Activated CD8-positive, alpha-beta T cell treated with anti-CD3 and anti-CD28 coated beads, Interleukin-2, amount 10 ng/mL, durations not matched to agents 7 days and 5 days (primary cell): ENCODE results near the gene ACP7. TPM values are rescaled to one million over a fixed set of nuclear protein-coding genes. Genes with fewer than 3 reads are reported as not detected.
A peak's percentile ranks its signal among the peaks of the same experiment; 100 is the strongest.
"Not testable (repeated sequence)": the region's sequence is repeated elsewhere in the genome, so short reads cannot be mapped to it uniquely, and the experiment has no call there.

Source experiments
- ATAC-seq: fragments of 150-1000 bp; cut with Tn5 transposase; one replicate; pipeline ENCODE4 v1.10.0; 2021; ENCODE audit warnings: moderate library complexity
- CTCF ChIA-PET: fragments of 350-600 bp; sonication (Branson Sonifier 250); formaldehyde crosslinking; loops from one replicate; lab custom pipeline; 2021; ENCODE audit warnings: antibody characterized with exemption; lab: Charles Lee
- POLR2A ChIA-PET: fragments of 350-600 bp; sonication (Branson Sonifier 250); formaldehyde crosslinking; loops from one replicate; lab custom pipeline; 2021; ENCODE audit warnings: antibody characterized with exemption; lab: Charles Lee
- DNase-seq: peaks from one replicate; pipeline ENCODE4 v3.0.0-alpha.2; 2020
- H3K27ac Mint-ChIP-seq: one replicate; pipeline ENCODE4 v1.8.0; 2021; ENCODE audit warnings: mild to moderate bottlenecking, mixed read lengths
- H3K27me3 Mint-ChIP-seq: one replicate; pipeline ENCODE4 v1.8.0; 2021; ENCODE audit warnings: low read depth, mixed read lengths
- H3K36me3 Mint-ChIP-seq: one replicate; pipeline ENCODE4 v1.8.0; 2021; ENCODE audit warnings: low read depth, mixed read lengths
- H3K4me1 Mint-ChIP-seq: one replicate; pipeline ENCODE4 v1.8.0; 2021; ENCODE audit warnings: low read depth, mixed read lengths
- H3K4me3 Mint-ChIP-seq: one replicate; pipeline ENCODE4 v1.8.0; 2021; ENCODE audit warnings: mild to moderate bottlenecking, mixed read lengths
- H3K9me3 Mint-ChIP-seq: one replicate; pipeline ENCODE4 v1.8.0; 2022; ENCODE audit warnings: mixed read lengths; ENCODE audit not compliant: insufficient read depth
- total RNA-seq, 2 experiments: library from RNA; stranded (reverse); gene quantifications; one replicate each; pipeline ENCODE4 v1.2.3, GENCODE V29; 2021

The ACP7 gene
- total RNA-seq, 2 experiments from 2014 or later = not detected

- DNase-seq (no peak), ATAC-seq (no peak)
- H3K4me3 Mint-ChIP-seq = no peak overlapping the region
- ChIA-PET POLR2A (no interaction called here), CTCF (no interaction called here)
- H3K4me1 Mint-ChIP-seq = peaks cover 21% of the 10 kb centered on the region
- no peaks in the 10 kb centered on the region for H3K9me3 Mint-ChIP-seq
- H3K36me3 Mint-ChIP-seq = no peaks in the 10 kb centered on the region
- H3K27me3 Mint-ChIP-seq = peaks cover 51% of the 10 kb centered on the region
- no peak overlapping the region for H3K27ac Mint-ChIP-seq
Observed at GRCh38 chr19:39080431-39080830, 3.7 kb upstream of the ACP7 start.

GRCh38 chr19:39082167-39082566, 2.0 kb upstream of the ACP7 start:
- POLR2A ChIA-PET = no interaction called here
- H3K4me1 Mint-ChIP-seq = peaks cover 19% of the 10 kb centered on the region
- H3K4me3 Mint-ChIP-seq = no peak overlapping the region
- no peaks in the 10 kb centered on the region for H3K9me3 Mint-ChIP-seq
- H3K36me3 Mint-ChIP-seq = no peaks in the 10 kb centered on the region
- no peak overlapping the region for H3K27ac Mint-ChIP-seq
- ATAC-seq (no peak), DNase-seq (no peak)
- CTCF ChIA-PET = no interaction called here
- peaks cover 55% of the 10 kb centered on the region for H3K27me3 Mint-ChIP-seq

- POLR2A ChIA-PET = interaction anchor here (0.5 kb wide), 1 partner anchor 1536 kb away, joined by 3 read pairs; no protein-coding TSS in a partner anchor
- peak overlapping the region; percentile 58 for H3K4me3 Mint-ChIP-seq
Observed at GRCh38 chr19:39082745-39083598, 1.2 kb upstream of the ACP7 start.

GRCh38 chr19:39083599-39083982, 577 bp upstream of the ACP7 start:
- H3K4me3 Mint-ChIP-seq = peak overlapping the region; percentile 58
- H3K36me3 Mint-ChIP-seq = no peaks in the 10 kb centered on the region

More at GRCh38 chr19:39082745-39083598, 1.2 kb upstream of the ACP7 start:
- Mint-ChIP-seq H3K4me1 (peaks cover 19% of the 10 kb centered on the region), H3K27ac (no peak overlapping the region), H3K27me3 (peaks cover 53% of the 10 kb centered on the region), H3K36me3 (no peaks in the 10 kb centered on the region), H3K9me3 (no peaks in the 10 kb centered on the region)
- CTCF ChIA-PET = no interaction called here
- ATAC-seq (no peak), DNase-seq (no peak)

DNA sequence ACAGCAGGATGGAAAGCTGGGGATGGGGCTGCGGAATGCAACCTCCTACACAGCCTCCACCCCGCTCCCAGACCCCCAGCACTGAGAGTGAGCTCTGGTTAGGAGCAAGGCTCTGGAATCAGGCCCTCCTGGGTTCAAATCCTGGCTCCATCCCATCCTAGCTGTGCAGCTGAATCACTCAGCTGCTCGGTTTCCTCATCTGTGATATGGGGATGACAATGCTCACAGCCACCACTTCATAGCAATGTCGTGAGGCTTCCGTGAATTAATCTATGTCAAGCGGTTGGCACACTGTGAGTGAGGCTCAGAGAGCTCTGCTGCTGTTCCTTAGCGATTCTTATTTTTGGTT, 538 bp downstream of the ACP7 start:
- Mint-ChIP-seq H3K27me3 (peaks cover 48% of the 10 kb centered on the region), H3K36me3 (no peaks in the 10 kb centered on the region), H3K4me3 (no peak overlapping the region), H3K4me1 (peaks cover 19% of the 10 kb centered on the region), H3K27ac (no peak overlapping the region), H3K9me3 (no peaks in the 10 kb centered on the region)
- DNase-seq (no peak), ATAC-seq (no peak)
- POLR2A ChIA-PET = no interaction called here
- CTCF ChIA-PET = interaction anchor here (1.3 to 1.4 kb wide), 2 partner anchors 22 to 32 kb away, joined by 3 read pairs; no protein-coding TSS in a partner anchor

More at GRCh38 chr19:39083599-39083982, 577 bp upstream of the ACP7 start:
- DNase-seq (no peak), ATAC-seq (no peak)
- Mint-ChIP-seq H3K27me3 (peaks cover 50% of the 10 kb centered on the region), H3K4me1 (peaks cover 19% of the 10 kb centered on the region), H3K9me3 (no peaks in the 10 kb centered on the region), H3K27ac (no peak overlapping the region)
- ChIA-PET CTCF (no interaction called here), POLR2A (interaction anchor here (0.5 kb wide), 1 partner anchor 1535 kb away, joined by 3 read pairs; no protein-coding TSS in a partner anchor)

DNA sequence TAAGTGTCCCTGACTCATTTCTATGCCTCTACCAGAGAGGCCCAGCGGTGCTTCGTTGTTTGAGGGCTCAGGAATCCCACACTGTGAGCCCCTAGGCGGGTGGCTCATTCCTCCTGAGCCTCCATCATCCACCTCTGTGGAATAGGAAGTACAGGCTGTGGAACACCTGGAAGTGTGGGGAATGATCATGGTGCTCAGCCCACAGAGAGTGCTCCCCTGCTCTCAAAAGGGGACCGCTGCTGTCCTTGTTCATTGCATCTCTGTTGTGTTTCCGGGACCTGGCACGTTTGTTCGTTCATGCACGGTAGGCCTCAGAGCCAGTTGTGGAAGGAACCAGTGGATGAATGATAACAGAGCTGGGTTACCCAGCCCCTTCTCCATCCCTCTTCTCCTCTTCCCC, 1.2 kb downstream of the ACP7 start:
- H3K4me3 Mint-ChIP-seq = no peak overlapping the region
- H3K27me3 Mint-ChIP-seq = peaks cover 46% of the 10 kb centered on the region
- ChIA-PET POLR2A (no interaction called here), CTCF (interaction anchor here (1.3 to 1.4 kb wide), 2 partner anchors 22 to 33 kb away, joined by 3 read pairs; no protein-coding TSS in a partner anchor)
- ATAC-seq (no peak), DNase-seq (no peak)
- H3K9me3 Mint-ChIP-seq = no peaks in the 10 kb centered on the region
- H3K4me1 Mint-ChIP-seq = peaks cover 19% of the 10 kb centered on the region
- H3K27ac Mint-ChIP-seq = no peak overlapping the region
- no peaks in the 10 kb centered on the region for H3K36me3 Mint-ChIP-seq

DNA sequence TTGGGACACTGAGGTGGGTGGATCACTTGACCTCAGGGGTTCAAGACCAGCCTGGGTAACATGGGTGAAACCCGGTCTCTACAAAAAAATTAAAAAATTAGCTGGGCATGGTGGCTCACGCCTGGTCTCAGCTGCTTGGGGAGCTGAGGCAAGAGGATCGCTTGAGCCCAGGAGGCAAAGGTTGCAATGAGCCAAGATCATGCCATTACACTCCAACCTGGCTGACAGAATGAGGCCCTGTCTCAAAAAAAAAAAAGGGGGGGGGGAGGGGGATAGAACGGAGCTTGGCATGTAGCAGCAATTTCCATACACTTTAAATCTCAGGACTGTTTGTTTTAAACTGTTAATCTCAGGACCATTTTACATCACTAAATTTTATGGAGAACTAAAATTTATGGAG, 2.2 kb downstream of the ACP7 start:
- H3K9me3 Mint-ChIP-seq = no peaks in the 10 kb centered on the region
- no peak for DNase-seq
- ATAC-seq = no peak
- H3K36me3 Mint-ChIP-seq = no peaks in the 10 kb centered on the region
- H3K4me1 Mint-ChIP-seq = peaks cover 15% of the 10 kb centered on the region
- H3K27me3 Mint-ChIP-seq = peaks cover 39% of the 10 kb centered on the region
- CTCF ChIA-PET = interaction anchor here (1.2 kb wide), 1 partner anchor 13 kb away, joined by 4 read pairs; no protein-coding TSS in a partner anchor
- POLR2A ChIA-PET = interaction anchor here (0.6 kb wide), 1 partner anchor 407 kb away, joined by 3 read pairs; no protein-coding TSS in a partner anchor
- no peak overlapping the region for H3K4me3 Mint-ChIP-seq
- no peak overlapping the region for H3K27ac Mint-ChIP-seq

- H3K4me3 Mint-ChIP-seq = no peak overlapping the region
- DNase-seq (no peak), ATAC-seq (no peak)
- no peaks in the 10 kb centered on the region for H3K9me3 Mint-ChIP-seq
- peaks cover 9% of the 10 kb centered on the region for H3K4me1 Mint-ChIP-seq
- H3K27ac Mint-ChIP-seq = no peak overlapping the region
- CTCF ChIA-PET = no interaction called here
- H3K27me3 Mint-ChIP-seq = peaks cover 28% of the 10 kb centered on the region
- POLR2A ChIA-PET = no interaction called here
- H3K36me3 Mint-ChIP-seq = no peaks in the 10 kb centered on the region
Observed at GRCh38 chr19:39087907-39088686, 3.9 kb downstream of the ACP7 start.

- H3K36me3 Mint-ChIP-seq, POLR2A ChIA-PET, H3K4me3 Mint-ChIP-seq, CTCF ChIA-PET, DNase-seq, H3K4me1 Mint-ChIP-seq, H3K9me3 Mint-ChIP-seq, ATAC-seq, H3K27ac Mint-ChIP-seq: not testable (repeated sequence)
- H3K27me3 Mint-ChIP-seq = peaks cover 21% of the 10 kb centered on the region
Observed at GRCh38 chr19:39090016-39090415, 5.8 kb downstream of the ACP7 start.

DNA sequence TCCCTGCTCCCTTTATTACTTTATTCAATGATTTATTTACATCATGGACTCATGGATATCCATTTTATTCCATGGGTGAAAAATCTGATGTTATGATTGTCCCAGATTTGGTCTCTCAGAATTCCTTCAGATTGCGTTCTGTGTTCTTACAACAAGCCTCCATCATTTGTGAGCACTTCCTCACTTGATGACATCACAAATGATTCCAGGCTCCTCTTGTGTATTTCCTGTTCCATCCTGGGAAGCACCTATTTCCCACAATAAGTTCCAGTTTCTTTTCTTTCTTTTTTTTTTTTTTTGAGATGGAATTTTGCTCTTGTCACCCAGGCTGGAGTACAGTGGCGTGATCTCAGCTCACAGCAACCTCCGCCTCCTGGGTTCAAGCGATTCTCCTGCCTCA, 6.7 kb downstream of the ACP7 start:
- no peak overlapping the region for H3K4me3 Mint-ChIP-seq
- ChIA-PET POLR2A (no interaction called here), CTCF (no interaction called here)
- H3K4me1 Mint-ChIP-seq = no peaks in the 10 kb centered on the region
- no peak for ATAC-seq
- no peaks in the 10 kb centered on the region for H3K36me3 Mint-ChIP-seq
- H3K27me3 Mint-ChIP-seq = peaks cover 14% of the 10 kb centered on the region
- no peaks in the 10 kb centered on the region for H3K9me3 Mint-ChIP-seq
- H3K27ac Mint-ChIP-seq = no peak overlapping the region
- no peak for DNase-seq

DNA sequence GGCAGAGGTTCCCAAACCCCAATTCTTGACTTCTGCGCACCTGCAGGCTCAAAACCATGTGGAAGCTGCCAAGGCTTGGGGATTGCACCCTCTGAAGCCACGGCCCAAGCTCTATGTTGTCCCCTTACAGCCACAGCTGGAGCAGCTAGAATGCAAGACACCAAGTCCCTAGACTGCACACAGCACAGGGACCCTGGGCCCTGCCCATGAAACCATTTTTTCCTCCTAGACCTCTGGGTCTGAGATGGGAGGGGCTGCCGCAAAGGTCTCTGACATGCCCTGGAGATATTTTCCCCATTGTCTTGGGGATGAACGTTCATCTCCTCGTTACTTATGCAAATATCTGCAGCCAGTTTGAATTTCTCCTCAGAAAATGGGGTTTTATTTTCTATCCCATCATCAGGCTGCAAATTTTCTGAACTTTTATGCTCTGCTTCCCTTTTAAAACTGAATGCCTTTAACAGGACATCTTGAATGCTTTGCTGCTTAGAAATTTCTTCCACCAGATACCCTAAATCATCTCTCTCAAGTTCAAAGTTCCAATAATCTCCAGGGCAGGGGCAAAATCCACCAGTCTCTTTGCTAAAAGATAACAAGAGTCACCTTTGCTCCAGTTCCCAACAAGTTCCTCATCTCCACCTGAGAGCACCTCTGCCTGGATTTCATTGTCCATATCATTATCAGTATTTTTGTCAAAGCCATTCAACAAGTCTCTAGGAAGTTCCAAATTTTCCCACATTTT, 11.8 kb downstream of the ACP7 start:
- CTCF ChIA-PET, H3K4me1 Mint-ChIP-seq: not testable (repeated sequence)

More for the DNA sequence above, 11.8 kb downstream of the ACP7 start:
- H3K27me3 Mint-ChIP-seq = peaks cover 28% of the 10 kb centered on the region
- H3K36me3 Mint-ChIP-seq, ATAC-seq, DNase-seq, H3K27ac Mint-ChIP-seq, H3K4me3 Mint-ChIP-seq, H3K9me3 Mint-ChIP-seq, POLR2A ChIA-PET: not testable (repeated sequence)
